IMR-90 (cell line): ENCODE data around the gene TMEM145. TPM values are rescaled to one million over a fixed set of nuclear protein-coding genes. Genes with fewer than 3 reads are reported as not detected.

Experiments used
- ATAC-seq: fragments of 200-7000 bp; cut with Tn5 transposase; 2 replicates; pipeline ENCODE4 v1.9.1; 2020; ENCODE audit warnings: low read depth, mild to moderate bottlenecking, moderate library complexity
- BruUV-seq: library from RNA; stranded (reverse); fragments of 400-500 nt; replicated peaks from 2 replicates; lab custom pipeline; 2021; lab: Mats Ljungman, UMichigan
- CTCF ChIA-PET: fragments of 300-600 bp; formaldehyde crosslinking; extraction: SDS; loops from one replicate; lab custom pipeline; 2021; ENCODE audit warnings: antibody characterized with exemption; lab: Yijun Ruan, JAX
- POLR2A ChIA-PET: fragments of 300-600 bp; sonication (Branson Sonifier 250); formaldehyde crosslinking; loops from one replicate; lab custom pipeline; 2022; ENCODE audit warnings: antibody characterized with exemption; ENCODE audit not compliant: unreplicated experiment; lab: Charles Lee
- DNase-seq: peaks from one replicate; pipeline ENCODE4 v3.0.0; 2013
- H2AFZ ChIP-seq: replicated peaks from 2 replicates; pipeline ENCODE3; 2013; ENCODE audit warnings: low read length, mild to moderate bottlenecking; ENCODE audit not compliant: poor library complexity
- H2AK5ac ChIP-seq: 2 replicates; pipeline ENCODE4 v1.6.1; 2013; ENCODE audit warnings: low read depth, low read length, inconsistent platforms
- H2AK9ac ChIP-seq: replicated peaks from 2 replicates; pipeline ENCODE3; 2013; ENCODE audit warnings: mild to moderate bottlenecking, low read depth, low read length, moderate library complexity; ENCODE audit not compliant: poor library complexity
- H2BK120ac ChIP-seq: 2 replicates; pipeline ENCODE4 v1.6.1; 2013; ENCODE audit warnings: low read depth, low read length, inconsistent platforms
- H2BK15ac ChIP-seq: 3 replicates; pipeline ENCODE4 v1.6.1; 2013; ENCODE audit warnings: low read depth, low read length, inconsistent platforms
- H2BK20ac ChIP-seq: 2 replicates; pipeline ENCODE4 v1.6.1; 2013; ENCODE audit warnings: low read depth, mild to moderate bottlenecking, inconsistent platforms, low read length, moderate library complexity
- H2BK5ac ChIP-seq: 2 replicates; pipeline ENCODE4 v1.6.1; 2013; ENCODE audit warnings: mild to moderate bottlenecking, low read depth, low read length, inconsistent platforms; ENCODE audit not compliant: poor library complexity, severe bottlenecking
- H3K14ac ChIP-seq: replicated peaks from 2 replicates; pipeline ENCODE4 v1.6.1; 2013; ENCODE audit warnings: low read depth, low read length, inconsistent platforms
- H3K18ac ChIP-seq: 2 replicates; pipeline ENCODE4 v1.6.1; 2013; ENCODE audit warnings: low read depth, low read length, control low read depth
- H3K23ac ChIP-seq: 2 replicates; pipeline ENCODE4 v1.6.1; 2013; ENCODE audit warnings: low read depth, low read length, inconsistent platforms
- H3K27ac ChIP-seq: 2 replicates; pipeline ENCODE4 v1.5.1; 2013; ENCODE audit warnings: mild to moderate bottlenecking, control low read depth, low read length; ENCODE audit not compliant: insufficient read depth
- H3K27me3 ChIP-seq: 2 replicates; pipeline ENCODE4 v1.6.1; 2013; ENCODE audit warnings: low read length; ENCODE audit not compliant: control insufficient read depth, insufficient read depth
- H3K36me3 ChIP-seq: 2 replicates; pipeline ENCODE4 v1.6.1; 2013; ENCODE audit warnings: low read length, mixed read lengths; ENCODE audit not compliant: control insufficient read depth, insufficient read depth
- H3K4ac ChIP-seq: 2 replicates; pipeline ENCODE4 v1.6.1; 2013; ENCODE audit warnings: low read depth, low read length, inconsistent platforms
- H3K4me1 ChIP-seq: 2 replicates; pipeline ENCODE4 v1.6.1; 2013; ENCODE audit warnings: low read length, mixed read lengths; ENCODE audit not compliant: control insufficient read depth, insufficient read depth
- H3K4me2 ChIP-seq: 2 replicates; pipeline ENCODE4 v1.6.1; 2013; ENCODE audit warnings: low read depth, mild to moderate bottlenecking, control low read depth, low read length, moderate library complexity
- H3K4me3 ChIP-seq: 2 replicates; pipeline ENCODE4 v1.5.1; 2013; ENCODE audit warnings: low read depth, mild to moderate bottlenecking, control low read depth, low read length, moderate library complexity; ENCODE audit not compliant: insufficient read depth
- H3K56ac ChIP-seq: 2 replicates; pipeline ENCODE4 v1.6.1; 2013; ENCODE audit warnings: low read length, inconsistent platforms; ENCODE audit not compliant: insufficient read depth; ENCODE audit errors: extremely low read depth
- H3K79me1 ChIP-seq, 2 experiments: 2 replicates each; pipeline ENCODE4 v1.6.1; 2013; ENCODE audit warnings: low read length in 2 of 2, inconsistent platforms in 1 of 2, low read depth in 1 of 2
- H3K9ac ChIP-seq: 2 replicates; pipeline ENCODE4 v1.6.1; 2013; ENCODE audit warnings: low read depth, low read length, control low read depth
- H3K9me1 ChIP-seq: 2 replicates; pipeline ENCODE4 v1.6.1; 2013; ENCODE audit warnings: low read length, inconsistent platforms; ENCODE audit not compliant: insufficient read depth
- H3K9me3 ChIP-seq: 2 replicates; pipeline ENCODE4 v1.6.1; 2013; ENCODE audit warnings: low read length; ENCODE audit not compliant: control insufficient read depth, insufficient read depth
- H4K20me1 ChIP-seq: 2 replicates; pipeline ENCODE4 v1.6.1; 2013; ENCODE audit warnings: low read length, inconsistent platforms; ENCODE audit not compliant: insufficient read depth
- H4K5ac ChIP-seq: 2 replicates; pipeline ENCODE4 v1.6.1; 2013; ENCODE audit warnings: mild to moderate bottlenecking, low read depth, low read length, control low read depth
- H4K8ac ChIP-seq, 2 experiments: 2 replicates each; pipeline ENCODE4 v1.6.1; 2013; ENCODE audit warnings: low read depth in 2 of 2, low read length in 2 of 2, control low read depth in 1 of 2, inconsistent platforms in 1 of 2
- H4K91ac ChIP-seq: 2 replicates; pipeline ENCODE4 v1.6.1; 2013; ENCODE audit warnings: low read depth, low read length, inconsistent platforms; ENCODE audit not compliant: insufficient read depth
- BHLHE40 ChIP-seq: fragments of 150-350 bp; IDR thresholded peaks from 2 replicates; pipeline ENCODE4 v1.6.1; 2016; ENCODE audit warnings: mild to moderate bottlenecking, low read depth, low read length
- MAZ ChIP-seq: IDR thresholded peaks from 2 replicates; pipeline ENCODE4 v1.6.1; 2012; ENCODE audit warnings: low read depth, mild to moderate bottlenecking, low read length, improper control_type of control experiment, moderate library complexity, borderline replicate concordance
- NFE2L2 ChIP-seq: fragments of 150-350 bp; IDR thresholded peaks from 2 replicates; pipeline ENCODE4 v1.6.1; 2016; ENCODE audit warnings: low read depth, mild to moderate bottlenecking, low read length
- RCOR1 ChIP-seq: IDR thresholded peaks from 2 replicates; pipeline ENCODE4 v1.6.1; 2012; ENCODE audit warnings: mild to moderate bottlenecking, low read length, improper control_type of control experiment; ENCODE audit not compliant: insufficient replicate concordance
- RFX5 ChIP-seq: IDR thresholded peaks from 2 replicates; pipeline ENCODE4 v1.8.0; 2012; ENCODE audit warnings: low read depth, mild to moderate bottlenecking, low read length, moderate library complexity
- SMC3 ChIP-seq: fragments of 150-350 bp; IDR thresholded peaks from 2 replicates; pipeline ENCODE4 v1.6.1; 2016; ENCODE audit warnings: low read depth, mild to moderate bottlenecking, antibody characterized with exemption, low read length, moderate library complexity
- WGBS, 2 experiments: methylation state at CpG; one replicate each; pipeline versions ENCODE4 v1.1.5 to v1.1.7; 2013; ENCODE audit warnings: missing lambda C conversion rate in 2 of 2; ENCODE audit not compliant: insufficient read length in 1 of 2; ENCODE audit errors: extremely low coverage in 2 of 2; 5-methylcytosine and 5-hydroxymethylcytosine counted together
- dilution Hi-C: fragments of 300-500 bp; cut with HindIII; formaldehyde crosslinking; loops from one replicate; pipeline ENCODE4 v1.14.3; 2018; ENCODE audit warnings: low sequenced_read_pairs; ENCODE audit not compliant: unreplicated experiment
- in situ Hi-C: fragments of 300-500 bp; cut with MboI; formaldehyde crosslinking; loops from 3 replicates; pipeline ENCODE4 v1.14.3; 2019; ENCODE audit warnings: low sequenced_read_pairs, inconsistent platforms, mixed read lengths
- intact Hi-C: fragments of 100-400 bp; cut with micrococcal nuclease; formaldehyde crosslinking; loops from 2 replicates; pipeline ENCODE4 v1.10.0; 2022
- polyA plus RNA-seq, 3 experiments: library from polyadenylated mRNA; depleted of rRNA; stranded (reverse); fragments of >200 nt; gene quantifications; 2 replicates each; pipeline ENCODE4 v1.2.3, GENCODE V29; 2012; ENCODE audit warnings: low replicate concordance in 1 of 3
- total RNA-seq: library from RNA; depleted of rRNA; stranded (reverse); fragments of >200 nt; gene quantifications from 2 replicates; pipeline ENCODE4 v1.2.3, GENCODE V29; 2012
- TF ChIP-seq, protein P1 (sequence below): fragments of 150-350 bp; IDR thresholded peaks from 2 replicates; pipeline ENCODE4 v1.6.1; 2016; ENCODE audit warnings: low read depth, mild to moderate bottlenecking, low read length, moderate library complexity, borderline replicate concordance
- TF ChIP-seq, protein P2 (sequence below): fragments of 150-350 bp; IDR thresholded peaks from 2 replicates; pipeline ENCODE4 v1.6.1; 2017; ENCODE audit warnings: mild to moderate bottlenecking, antibody characterized with exemption, low read length, low read depth

TMEM145 gene
- total and polyA plus RNA-seq, 2 of the 4 experiments (the other 2 are of a cell fraction): under 0.01 to 0.41 TPM

DNA sequence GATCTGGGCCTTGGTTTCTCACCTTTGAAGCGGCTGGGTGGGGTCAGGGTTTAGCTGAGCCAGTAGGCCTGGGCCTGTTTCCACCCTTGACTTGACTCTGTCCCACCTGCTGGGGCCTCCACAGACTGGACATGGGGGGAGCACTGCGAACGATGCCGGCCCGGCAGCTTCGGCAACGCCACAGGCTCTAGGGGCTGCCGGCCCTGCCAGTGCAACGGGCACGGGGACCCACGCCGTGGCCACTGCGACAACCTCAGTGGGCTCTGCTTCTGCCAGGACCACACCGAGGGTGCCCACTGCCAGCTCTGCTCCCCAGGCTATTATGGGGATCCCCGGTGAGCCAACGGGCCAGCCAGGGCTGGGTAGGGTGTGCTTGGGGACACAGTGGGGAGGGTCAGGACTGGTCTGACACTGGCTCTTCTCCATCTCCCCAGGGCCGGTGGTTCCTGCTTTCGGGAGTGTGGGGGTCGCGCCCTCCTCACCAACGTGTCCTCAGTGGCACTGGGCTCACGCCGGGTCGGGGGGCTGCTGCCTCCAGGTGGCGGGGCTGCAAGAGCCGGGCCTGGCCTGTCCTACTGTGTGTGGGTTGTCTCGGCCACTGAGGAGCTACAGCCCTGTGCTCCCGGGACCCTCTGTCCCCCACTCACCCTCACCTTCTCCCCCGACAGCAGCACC, 40.4 kb downstream of the TMEM145 start:
- ChIA-PET POLR2A (no interaction called here), CTCF (no interaction called here)
- Histone ChIP-seq H3K14ac (no peak overlapping the region), H2AFZ (no peak overlapping the region), H4K91ac (no peak overlapping the region), H3K36me3 (peaks cover 33% of the 10 kb centered on the region), H3K27ac (no peak overlapping the region), H3K9me3 (no peaks in the 10 kb centered on the region), H4K5ac (no peak overlapping the region), H4K20me1 (no peaks in the 10 kb centered on the region), H2BK5ac (no peak overlapping the region), H3K18ac (no peak overlapping the region), H2AK5ac (no peak overlapping the region), H3K27me3 (no peaks in the 10 kb centered on the region), H2BK20ac (no peak overlapping the region), H3K79me1 (no peaks in the 10 kb centered on the region), H3K9ac (no peak overlapping the region), H3K4me3 (no peak overlapping the region), H3K4me2 (no peak overlapping the region), H3K4ac (no peak overlapping the region), H2AK9ac (peak overlapping the region; percentile 28), H3K23ac (no peak overlapping the region), H2BK15ac (no peak overlapping the region), H4K8ac (no peak overlapping the region), H3K4me1 (no peaks in the 10 kb centered on the region), H3K9me1 (0 out of 2 replicates have a peak, but pooled peaks cover 4% of the 10 kb centered on the region), H3K56ac (no peak overlapping the region), H2BK120ac (no peak overlapping the region)
- no peak for DNase-seq
- no peak for ATAC-seq
- TSS peak; percentile 43 for BruUV-seq
- no peak for TF ChIP-seq SMC3
- no peak for TF ChIP-seq RCOR1
- TF ChIP-seq, protein P1, sequence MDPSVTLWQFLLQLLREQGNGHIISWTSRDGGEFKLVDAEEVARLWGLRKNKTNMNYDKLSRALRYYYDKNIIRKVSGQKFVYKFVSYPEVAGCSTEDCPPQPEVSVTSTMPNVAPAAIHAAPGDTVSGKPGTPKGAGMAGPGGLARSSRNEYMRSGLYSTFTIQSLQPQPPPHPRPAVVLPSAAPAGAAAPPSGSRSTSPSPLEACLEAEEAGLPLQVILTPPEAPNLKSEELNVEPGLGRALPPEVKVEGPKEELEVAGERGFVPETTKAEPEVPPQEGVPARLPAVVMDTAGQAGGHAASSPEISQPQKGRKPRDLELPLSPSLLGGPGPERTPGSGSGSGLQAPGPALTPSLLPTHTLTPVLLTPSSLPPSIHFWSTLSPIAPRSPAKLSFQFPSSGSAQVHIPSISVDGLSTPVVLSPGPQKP: no peak
- TF ChIP-seq, protein P2, sequence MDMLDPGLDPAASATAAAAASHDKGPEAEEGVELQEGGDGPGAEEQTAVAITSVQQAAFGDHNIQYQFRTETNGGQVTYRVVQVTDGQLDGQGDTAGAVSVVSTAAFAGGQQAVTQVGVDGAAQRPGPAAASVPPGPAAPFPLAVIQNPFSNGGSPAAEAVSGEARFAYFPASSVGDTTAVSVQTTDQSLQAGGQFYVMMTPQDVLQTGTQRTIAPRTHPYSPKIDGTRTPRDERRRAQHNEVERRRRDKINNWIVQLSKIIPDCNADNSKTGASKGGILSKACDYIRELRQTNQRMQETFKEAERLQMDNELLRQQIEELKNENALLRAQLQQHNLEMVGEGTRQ: no peak
- TF ChIP-seq RFX5: no peak
- no peak for TF ChIP-seq NFE2L2
- TF ChIP-seq BHLHE40: no peak
- TF ChIP-seq MAZ: no peak
- in situ Hi-C loops: no loop called here
- dilution Hi-C loops: no loop called here
- intact Hi-C loops: no loop called here
- WGBS, 2 experiments: 95% methylated on average over 7 of the region's 29 CpGs; no CpG with 5 or more reads in 1 of the 2 experiments
